HG02885 (cell line): ENCODE measurements around the gene HOMER2.

Experiments
- ATAC-seq: cut with Tn5 transposase; IDR thresholded peaks from one replicate; pipeline ENCODE4 v1.9.1; 2021; ENCODE audit warnings: mild to moderate bottlenecking; ENCODE audit not compliant: unreplicated experiment, poor library complexity

The HOMER2 gene

DNA sequence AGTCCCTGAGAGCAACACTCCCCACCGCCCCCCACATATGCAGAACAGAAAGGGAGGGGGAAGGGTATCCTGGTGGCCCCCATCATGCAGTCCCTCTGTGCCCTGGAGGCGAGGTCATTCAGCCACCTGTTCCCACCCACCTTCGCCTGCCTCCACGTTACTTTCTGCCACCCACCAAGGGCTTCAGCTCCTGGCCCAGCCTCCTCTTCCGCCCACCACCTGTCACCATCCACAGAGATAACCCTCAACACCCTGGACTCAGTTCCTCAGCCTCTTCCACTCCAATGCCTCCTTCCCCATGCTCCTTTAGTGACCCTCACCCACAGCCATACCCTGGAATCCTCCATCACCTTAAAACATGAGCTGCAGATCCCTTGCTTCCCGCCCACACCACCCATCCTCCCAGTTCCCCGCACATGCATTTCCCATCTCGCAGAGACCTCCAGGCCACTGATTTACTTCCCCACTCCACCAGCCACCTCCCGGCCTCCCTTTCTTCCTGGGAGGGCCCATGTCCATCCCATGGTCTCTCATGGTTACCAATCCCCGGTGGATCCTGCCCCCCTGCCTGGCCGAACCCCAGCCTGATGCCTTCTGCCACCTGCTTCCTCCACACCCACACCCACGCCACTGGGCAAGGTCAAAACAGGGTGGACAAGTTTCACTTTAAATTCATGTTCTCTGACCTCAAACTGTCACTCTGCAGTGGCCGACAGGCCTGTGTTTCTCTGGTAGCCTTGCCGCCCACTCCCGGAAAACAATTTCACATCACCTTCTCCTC is 18.2 kb downstream of the HOMER2 start:
- no peak for ATAC-seq

DNA sequence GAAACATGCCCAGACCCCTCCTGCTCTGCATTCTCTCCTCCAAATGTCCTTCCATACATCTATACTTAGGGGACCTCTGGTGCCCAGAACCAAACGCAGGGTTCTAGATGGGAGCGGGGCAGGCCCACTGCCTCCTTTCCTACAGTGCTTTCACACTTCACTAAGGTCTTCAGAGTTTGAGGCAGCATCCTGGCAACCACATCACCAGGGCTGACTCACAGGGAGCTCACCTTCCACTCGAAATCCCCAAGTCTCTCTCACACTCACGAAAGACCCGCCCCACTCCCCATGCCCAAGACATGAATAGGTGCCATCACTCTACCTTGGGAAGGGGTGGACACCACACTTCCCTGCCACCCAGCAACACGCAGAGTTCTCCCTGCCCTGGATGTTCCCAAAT is 18.9 kb downstream of the HOMER2 start:
- ATAC-seq, result no peak

DNA sequence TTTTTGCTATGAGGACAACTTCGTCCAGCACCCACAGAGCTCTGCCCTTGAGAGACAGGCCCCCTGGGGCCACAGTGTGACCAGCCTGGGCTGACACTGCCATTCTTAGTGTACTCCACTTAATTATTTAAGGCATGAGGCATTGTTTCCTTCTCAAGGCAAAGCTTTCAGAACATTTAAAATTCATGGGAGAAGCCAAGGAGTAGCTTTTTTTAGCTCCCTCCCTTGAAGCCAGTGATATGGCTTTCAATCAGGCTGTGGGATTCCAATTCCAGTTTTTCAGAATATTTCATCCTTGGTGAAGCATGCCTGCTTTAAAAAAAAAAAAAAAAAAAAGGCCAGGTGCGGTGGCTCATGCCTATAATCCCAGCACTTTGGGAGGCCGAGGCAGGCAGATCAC is 21.3 kb downstream of the HOMER2 start:
- no peak for ATAC-seq

DNA sequence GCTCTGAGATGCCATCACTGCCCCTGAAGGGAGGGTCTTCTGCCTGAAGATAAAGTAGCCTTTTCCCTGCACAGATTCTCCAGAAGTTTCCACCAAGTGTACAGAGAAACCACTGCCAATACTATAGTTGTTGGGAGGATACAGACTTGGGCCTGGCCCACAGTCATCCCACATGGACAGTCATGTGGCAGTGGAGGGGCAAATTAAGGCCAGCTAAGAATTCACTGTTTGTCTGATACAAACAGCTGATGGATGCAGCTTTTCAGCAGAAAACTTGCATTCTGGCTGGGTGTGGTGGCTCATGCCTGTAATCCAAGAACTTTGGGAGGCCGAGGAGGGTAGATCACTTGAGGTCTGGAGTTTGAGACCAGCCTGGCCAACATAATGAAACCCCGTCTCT is 22.1 kb downstream of the HOMER2 start:
- no peak for ATAC-seq

DNA sequence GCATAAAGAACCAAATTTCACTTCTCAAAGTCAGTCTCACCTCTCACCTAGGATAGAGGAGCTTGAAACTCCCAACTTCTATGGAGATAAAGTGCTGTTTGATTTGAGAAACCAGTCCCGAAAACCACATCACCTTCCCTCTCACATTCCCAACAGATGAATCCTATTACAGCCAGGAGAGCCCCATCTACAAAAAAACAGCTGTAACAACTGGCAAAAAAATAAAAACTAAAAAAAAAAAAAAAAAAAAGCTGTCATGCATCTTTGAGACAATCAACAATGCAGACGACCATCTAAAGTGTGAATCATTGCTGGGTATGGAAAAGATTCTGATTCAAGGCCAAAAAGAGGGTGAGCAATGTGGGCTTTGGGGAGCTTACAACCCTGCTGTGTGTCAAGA is 23.8 kb downstream of the HOMER2 start:
- no peak for ATAC-seq

DNA sequence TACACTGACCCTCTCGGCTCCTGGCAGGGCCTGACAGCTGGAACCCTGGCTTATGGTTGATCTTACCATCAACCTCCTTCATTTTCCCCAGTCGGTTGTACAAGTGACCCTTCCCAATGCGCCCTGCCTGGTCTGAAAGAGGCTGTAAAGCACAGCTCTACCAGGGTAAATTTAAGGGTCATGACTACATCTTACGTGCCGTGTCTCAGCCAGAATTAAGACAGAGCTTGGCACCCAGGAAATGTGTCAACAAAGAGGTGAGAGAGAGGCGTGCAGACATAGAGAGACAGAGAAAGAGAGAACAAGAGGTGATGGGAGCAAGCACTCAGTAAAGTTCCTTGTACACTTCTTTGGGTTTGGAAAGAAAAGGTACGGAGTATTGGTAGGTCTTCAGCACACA is 28.8 kb downstream of the HOMER2 start:
- ATAC-seq, result no peak

DNA sequence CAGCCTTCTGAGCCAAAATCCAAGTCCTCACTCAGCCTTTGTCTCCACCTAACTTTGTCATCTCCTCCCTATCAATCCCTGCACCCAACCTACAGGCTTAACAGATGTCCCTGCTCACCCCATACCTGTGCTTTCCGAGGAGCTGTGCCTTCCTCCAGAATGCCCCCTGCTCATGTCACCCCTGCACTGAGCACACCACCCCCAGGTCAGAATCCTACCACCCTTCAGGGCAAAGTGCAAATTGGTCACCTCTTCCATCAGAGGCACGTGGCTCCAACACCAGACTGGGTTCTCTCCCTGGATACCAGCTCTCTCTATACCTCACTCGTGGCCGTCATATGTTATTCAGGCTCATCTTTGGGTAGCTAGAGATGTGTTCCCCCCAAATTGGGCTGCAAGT is 29.8 kb downstream of the HOMER2 start:
- ATAC-seq, result no peak

DNA sequence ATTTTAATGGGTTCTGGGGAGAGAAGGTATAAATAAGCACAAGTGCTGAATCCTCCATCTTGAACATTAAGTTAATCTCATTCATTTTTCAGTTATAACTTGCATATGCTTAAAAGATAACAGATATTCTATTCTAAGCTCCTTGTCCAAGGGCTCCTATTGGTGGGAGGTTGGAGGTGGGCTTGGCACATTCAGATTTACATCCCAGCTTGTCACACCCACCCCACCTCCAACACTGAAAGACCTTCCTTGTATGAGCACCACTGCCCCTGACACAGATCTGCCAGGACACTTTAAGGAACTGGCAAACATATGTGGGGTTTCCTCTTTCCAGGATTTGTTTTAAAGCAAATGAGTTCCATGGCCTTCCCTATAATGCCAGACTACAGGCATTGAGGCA is 30.6 kb downstream of the HOMER2 start:
- ATAC-seq, result no peak

DNA sequence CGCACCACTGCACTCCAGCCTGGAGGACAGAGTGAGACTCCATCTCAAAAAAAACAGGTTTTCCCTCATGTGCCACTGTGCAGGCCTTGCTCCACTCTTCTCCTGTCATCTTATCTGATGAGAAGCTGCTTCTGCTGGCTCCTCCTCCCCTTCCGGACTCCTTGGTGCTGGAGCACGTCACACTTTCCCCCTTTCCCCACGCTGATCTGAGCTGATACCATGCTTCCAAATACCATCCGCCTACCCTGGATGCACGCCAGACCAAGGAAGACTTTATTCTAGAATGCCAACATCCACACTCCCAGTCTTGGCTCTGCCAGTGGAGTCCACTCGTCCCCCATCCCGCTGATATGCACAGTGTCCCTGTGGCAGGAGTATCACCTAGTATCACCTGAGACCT is 31.3 kb downstream of the HOMER2 start:
- no peak for ATAC-seq

DNA sequence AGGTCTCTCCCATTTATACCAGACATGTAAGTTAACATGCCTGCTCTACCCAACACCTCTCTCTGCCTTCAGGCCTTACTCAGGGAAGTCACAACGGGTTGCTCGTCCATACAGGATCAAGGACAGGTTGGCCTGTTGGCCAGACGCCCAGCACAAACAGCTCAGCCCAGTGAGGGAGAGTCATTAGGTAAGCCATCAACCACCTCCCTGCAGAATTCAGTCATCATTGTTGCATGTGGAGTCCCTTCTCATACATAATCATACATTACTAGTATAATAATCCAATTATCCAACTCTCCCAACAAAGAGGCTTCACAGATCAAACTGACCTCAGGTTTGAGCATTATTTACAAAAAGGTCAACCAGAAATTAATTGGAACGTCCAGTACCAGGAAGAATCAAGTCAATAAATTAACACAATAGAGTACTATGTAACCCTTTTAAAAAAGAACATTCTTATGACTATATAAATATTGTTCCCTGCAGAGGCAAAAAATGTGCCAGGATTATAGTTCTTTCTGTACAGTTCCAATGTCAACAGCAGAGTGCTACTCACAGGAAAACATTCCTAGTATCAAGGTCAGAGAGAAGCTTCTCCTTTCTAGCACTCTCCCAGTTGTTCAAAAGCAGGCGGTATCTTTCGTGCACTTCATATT is 33.2 kb downstream of the HOMER2 start:
- ATAC-seq, result no peak

DNA sequence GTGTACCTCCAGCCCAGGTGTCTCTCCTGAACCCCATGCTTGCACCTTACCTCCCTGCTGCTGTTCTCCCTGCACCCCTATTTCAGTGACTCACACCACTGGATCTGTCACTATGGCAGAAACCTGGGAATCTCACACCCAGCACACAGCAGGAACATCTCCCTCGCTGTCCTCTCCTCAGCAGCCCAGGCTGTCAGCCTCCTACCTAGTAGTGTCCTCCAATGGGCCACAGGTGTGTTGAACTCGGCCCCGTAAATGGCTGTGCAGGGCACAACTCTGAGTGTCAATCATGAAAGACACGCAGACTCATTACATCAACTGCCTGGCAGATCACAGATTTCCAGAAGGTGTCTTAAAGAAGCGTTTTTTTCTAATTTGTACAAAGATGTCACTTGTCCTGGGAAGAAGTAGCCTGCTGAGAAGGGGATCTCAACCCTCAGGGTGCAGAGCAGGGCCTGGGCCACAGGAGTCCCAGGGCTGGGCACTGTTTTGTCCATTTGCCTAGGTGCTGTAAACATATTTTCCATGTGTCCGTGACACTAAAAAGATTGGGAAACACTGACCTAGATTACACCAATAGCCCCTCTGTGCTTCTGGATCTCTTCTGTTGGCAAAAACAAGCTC is 33.8 kb downstream of the HOMER2 start:
- ATAC-seq, result no peak

DNA sequence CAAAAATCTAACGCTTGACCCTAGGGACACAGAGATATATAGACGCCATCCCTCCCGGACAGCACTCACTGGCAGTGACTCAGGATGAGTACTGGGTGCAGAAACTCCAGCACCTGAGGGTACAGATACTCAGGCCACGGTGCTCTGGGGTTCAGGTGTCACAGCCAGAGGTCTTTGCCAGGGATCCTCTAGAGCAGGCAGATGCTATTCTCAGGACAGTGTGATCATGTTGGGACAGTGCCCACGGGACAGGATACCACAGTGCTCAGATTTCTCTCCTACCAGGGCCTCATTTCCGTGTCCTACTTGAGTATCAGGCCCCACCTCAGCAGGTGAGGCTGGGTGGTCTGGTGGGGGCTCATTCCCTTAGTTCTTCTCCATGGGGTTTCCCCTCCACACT is 34.4 kb downstream of the HOMER2 start:
- no peak for ATAC-seq

DNA sequence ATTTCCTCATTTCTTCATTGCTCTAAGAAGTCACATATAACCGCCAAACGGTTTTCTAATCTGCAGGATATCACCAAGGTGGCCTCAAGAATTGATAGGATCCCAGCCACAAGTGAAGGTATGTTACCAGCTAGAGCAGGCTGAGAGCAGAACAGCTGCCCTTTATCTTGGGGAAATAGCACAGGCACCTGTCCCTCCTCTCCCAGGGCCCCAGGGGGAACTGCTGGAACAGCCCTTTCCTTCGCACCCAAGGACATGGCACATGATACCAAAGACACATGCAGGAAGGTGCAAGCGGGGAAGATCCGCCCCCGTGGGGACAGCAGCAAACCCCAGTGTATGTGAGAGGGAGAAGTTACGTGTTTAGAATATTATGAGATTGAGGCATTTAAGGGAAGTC is 35.3 kb downstream of the HOMER2 start:
- no peak for ATAC-seq

DNA sequence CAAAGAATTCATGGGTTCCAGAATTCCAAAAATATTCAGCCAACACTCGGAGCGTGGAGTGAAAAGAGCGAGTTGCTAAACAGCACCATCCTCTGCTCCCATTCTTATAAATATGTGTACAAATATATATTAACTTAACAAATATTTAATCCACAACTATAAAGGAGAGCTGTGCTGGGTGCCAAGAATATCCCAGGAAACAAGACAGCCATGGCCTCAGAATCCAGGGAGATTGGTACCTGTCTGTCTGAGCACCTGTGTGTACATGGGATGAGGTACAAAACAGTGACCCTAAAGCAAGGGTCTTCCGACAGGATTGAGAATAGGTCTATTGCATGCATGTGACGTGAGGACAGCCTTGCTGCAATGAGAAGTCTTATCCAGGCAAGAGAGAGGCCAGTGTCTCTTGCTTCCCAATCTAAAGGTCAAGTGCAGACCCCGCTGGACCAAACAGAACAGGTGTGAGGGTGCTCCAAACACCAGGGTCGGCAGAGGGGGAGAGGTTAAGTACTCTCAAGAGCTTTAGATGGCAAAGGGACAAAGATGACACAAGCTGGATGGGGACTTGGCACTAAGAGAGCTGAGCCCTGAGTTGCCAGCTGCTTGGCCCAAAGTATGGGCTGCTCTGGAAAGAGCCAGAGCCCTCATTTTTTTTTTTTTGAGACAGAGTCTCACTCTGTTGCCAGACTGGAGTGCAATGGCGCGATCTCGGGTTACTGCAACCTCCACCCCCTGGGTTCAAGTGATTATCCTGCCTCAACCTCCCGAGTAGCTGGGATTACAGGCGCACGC is 36.2 kb downstream of the HOMER2 start:
- no peak for ATAC-seq

DNA sequence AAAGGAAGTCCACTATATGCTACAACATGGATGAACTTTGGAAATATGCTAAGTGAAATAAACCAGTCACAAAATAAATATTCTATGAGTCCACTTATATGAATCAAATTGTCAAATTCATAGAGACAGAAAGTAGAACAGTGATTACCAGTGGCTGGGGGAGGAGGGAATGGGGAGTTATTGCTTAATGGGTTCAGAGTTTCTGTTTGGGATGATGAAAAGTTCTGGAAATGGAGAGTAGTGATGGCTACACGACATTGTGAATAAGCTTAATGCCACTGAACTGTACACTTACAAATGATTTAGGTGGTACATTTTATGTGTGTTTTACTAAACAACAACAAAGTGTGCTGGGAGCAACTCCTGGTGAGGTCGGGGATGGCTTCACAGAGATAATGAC is 38.1 kb downstream of the HOMER2 start:
- no peak for ATAC-seq

DNA sequence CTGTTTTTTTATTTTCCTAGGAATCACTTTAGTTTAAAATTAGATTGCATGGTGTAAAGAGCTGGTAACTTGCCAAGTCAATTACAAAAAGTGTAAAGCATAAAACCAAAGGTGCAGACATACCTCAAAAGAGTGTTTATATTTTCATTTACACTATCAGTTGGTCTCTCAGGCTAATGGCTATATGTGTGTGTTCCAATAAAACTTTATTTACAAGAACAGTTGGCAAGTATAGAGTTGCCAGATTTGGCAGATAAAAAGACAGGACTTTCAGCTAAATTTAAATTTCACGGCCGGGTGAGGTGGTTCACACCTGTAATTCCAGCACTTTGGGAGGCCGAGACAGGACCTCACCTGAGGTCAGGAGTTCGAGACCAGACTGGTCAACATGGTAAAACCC is 41.1 kb downstream of the HOMER2 start:
- no peak for ATAC-seq

DNA sequence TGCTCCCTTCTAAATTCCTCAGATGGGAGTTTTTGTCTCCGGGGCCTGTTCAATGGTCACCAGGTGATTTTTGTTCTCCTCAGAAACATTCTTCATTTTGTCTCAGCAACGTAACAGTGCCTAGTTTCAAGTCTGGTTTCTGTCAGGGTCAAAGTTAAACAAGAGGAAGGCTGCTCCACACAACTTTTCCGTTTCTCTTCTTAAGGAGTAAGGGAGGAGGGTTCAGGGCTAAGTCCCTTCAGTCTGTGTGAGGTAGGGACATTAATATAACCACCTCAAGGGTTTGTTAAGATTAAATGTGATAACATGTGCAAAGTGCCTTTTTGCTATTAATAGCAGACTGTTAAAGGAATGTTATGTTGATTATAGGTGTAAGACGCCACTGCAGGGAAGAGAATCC is 41.8 kb downstream of the HOMER2 start:
- ATAC-seq, result no peak

DNA sequence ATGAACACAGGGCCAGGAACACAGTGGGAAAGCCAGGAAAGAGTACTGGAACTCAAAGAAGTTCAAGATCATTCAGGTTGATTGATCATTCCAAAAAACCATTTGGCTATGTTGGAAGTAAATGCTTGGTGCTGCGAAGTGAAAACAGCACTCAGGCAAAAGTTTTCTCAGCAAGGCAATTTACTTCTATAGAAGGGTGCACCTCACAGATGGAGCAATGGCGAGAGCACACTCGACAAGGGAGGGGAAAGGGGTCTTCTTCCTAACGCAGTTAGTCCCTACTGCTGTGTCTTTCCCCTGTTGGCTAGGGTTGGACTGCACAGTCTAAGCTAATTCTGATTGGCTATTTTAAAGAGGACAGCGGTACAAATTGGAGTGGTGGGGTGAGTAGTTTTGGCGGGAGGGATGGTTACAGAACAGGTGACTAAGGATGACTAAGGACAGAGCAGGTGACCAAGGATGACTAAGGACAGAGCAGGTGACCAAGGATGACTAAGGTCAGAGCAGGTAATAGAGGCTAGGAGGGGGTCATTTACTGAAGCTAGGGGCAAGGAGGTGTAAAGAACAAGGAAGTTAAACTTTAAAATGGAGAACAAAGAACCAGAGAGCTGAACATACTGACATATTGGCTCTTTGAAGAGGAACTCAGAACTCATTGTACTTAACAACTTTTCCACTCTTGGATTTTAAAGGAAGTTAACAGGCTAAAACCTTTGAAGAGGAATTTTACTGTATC is 43.3 kb downstream of the HOMER2 start:
- ATAC-seq, result no peak

DNA sequence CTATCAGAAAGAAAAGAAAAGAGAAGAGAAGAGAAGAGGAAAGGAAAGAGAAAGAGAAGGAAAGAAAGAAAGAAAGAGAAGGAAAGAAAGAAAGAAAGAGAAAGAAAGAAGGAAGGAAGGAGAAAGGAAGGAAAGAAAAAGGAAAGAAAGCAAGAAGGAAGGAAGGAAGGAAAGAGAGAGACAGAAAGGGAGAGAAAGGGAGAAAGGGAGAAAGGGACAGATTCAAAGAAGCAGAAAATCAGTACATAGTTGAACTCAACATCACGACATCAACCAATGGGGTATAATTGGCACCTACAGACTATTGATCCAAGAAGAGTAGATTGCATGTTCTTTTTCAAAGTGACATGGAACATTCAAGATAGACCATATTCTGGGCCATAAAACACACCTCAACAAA is 45.2 kb downstream of the HOMER2 start:
- ATAC-seq, result no peak

DNA sequence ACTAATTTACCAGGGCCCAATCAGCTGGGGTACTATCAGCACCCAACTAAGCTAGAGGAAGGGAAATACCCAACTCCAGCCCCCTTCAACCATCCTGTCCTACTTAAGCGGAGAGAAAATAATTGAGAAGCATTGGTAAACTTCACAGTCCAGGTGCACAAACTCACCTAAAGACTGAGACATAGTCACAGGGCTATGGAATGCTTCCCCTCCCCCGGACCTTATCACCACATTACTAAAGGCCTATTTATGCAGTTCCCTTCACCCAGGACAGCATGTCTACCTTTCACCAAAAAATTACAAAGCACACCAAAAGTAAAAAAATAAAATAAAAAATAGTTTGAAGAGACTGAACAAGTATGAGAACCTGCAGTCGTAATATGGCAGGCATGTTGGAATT is 47.9 kb downstream of the HOMER2 start:
- no peak for ATAC-seq
